Measurements from ENCODE around the gene TBC1D14.

GRCh38 chr4:7029212-7029611 lies 119.6 kb downstream of the TBC1D14 start:
- TF ChIP-seq PATZ1 (CRISPR knock-in tag; IDR thresholded peaks at IDR 0.05; ENCODE audit: borderline replicate concordance) (no peak), ZFP30 (CRISPR knock-in tag; IDR thresholded peaks at IDR 0.05) (no peak), CREB5 (CRISPR knock-in tag; IDR thresholded peaks at IDR 0.05; ENCODE audit: low read depth) (no peak), BACH2 (CRISPR knock-in tag; IDR thresholded peaks at IDR 0.05; ENCODE audit: borderline replicate concordance) (no peak), RARB (CRISPR knock-in tag; IDR thresholded peaks at IDR 0.05) (no peak), GLIS3 (CRISPR knock-in tag; IDR thresholded peaks at IDR 0.05) (no peak), SNAI2 (CRISPR knock-in tag; IDR thresholded peaks at IDR 0.05) (no peak), POU6F1 (CRISPR knock-in tag; IDR thresholded peaks at IDR 0.05; ENCODE audit: borderline replicate concordance, low read depth) (no peak), ZNF565 (CRISPR knock-in tag; conservative IDR thresholded peaks at IDR 0.05; ENCODE audit: low read depth) (no peak), TOX (CRISPR knock-in tag; IDR thresholded peaks at IDR 0.05; ENCODE audit: borderline replicate concordance) (no peak)
